Mesenchymal stem cell (in vitro differentiated cells and primary cell): ENCODE data around the gene TRAF3IP1.
A peak's percentile ranks its signal among the peaks of the same experiment; 100 is the strongest.

Experiments used
- DNase-seq: peaks from one replicate; pipeline ENCODE4 v3.0.0-alpha.2; 2013
- H2AFZ ChIP-seq: one replicate; pipeline ENCODE4 v1.6.1; 2013; ENCODE audit warnings: low read depth, mild to moderate bottlenecking, control low read depth, inconsistent platforms, low read length, moderate library complexity
- H2AK5ac ChIP-seq: 2 replicates; pipeline ENCODE4 v1.6.1; 2013; ENCODE audit warnings: low read length, moderate library complexity, mild to moderate bottlenecking, inconsistent platforms; ENCODE audit not compliant: severe bottlenecking
- H2BK120ac ChIP-seq: one replicate; pipeline ENCODE4 v1.6.1; 2013; ENCODE audit warnings: low read depth, mild to moderate bottlenecking, inconsistent platforms, low read length, moderate library complexity
- H2BK12ac ChIP-seq, 2 experiments: one replicate each; pipeline ENCODE4 v1.6.1; 2013; ENCODE audit warnings: inconsistent platforms in 2 of 2, low read length in 2 of 2, mild to moderate bottlenecking in 2 of 2, moderate library complexity in 2 of 2, control low read depth in 1 of 2
- H2BK15ac ChIP-seq: one replicate; pipeline ENCODE4 v1.6.1; 2013; ENCODE audit warnings: mild to moderate bottlenecking, low read depth, inconsistent platforms; ENCODE audit not compliant: poor library complexity, severe bottlenecking
- H2BK5ac ChIP-seq: 2 replicates; pipeline ENCODE4 v1.6.1; 2013; ENCODE audit warnings: low read depth, mild to moderate bottlenecking, low read length, control low read depth, inconsistent platforms; ENCODE audit not compliant: poor library complexity, severe bottlenecking
- H3K14ac ChIP-seq, 2 experiments: one replicate each; pipeline ENCODE4 v1.6.1; 2013; ENCODE audit warnings: inconsistent platforms in 2 of 2, low read length in 2 of 2, control low read depth in 1 of 2, mild to moderate bottlenecking in 1 of 2, moderate library complexity in 1 of 2
- H3K18ac ChIP-seq, 2 experiments: one replicate each; pipeline ENCODE4 v1.6.1; 2013; ENCODE audit warnings: inconsistent platforms in 2 of 2, low read length in 2 of 2, control low read depth in 1 of 2, low read depth in 1 of 2, mild to moderate bottlenecking in 1 of 2
- H3K23ac ChIP-seq, 2 experiments: one replicate each; pipeline ENCODE4 v1.6.1; 2013; ENCODE audit warnings: inconsistent platforms in 2 of 2, low read length in 2 of 2, mild to moderate bottlenecking in 2 of 2, moderate library complexity in 2 of 2, control low read depth in 1 of 2
- H3K27ac ChIP-seq: 2 replicates; pipeline ENCODE4 v1.5.1; 2013; ENCODE audit warnings: mild to moderate bottlenecking, moderate library complexity, low read length, control low read depth, inconsistent platforms; ENCODE audit not compliant: poor library complexity, severe bottlenecking
- H3K27me3 ChIP-seq, 2 experiments: 2 replicates each; pipeline versions ENCODE4 v1.6.1 to v1.7.0; 2013; ENCODE audit warnings: low read length in 2 of 2, mild to moderate bottlenecking in 2 of 2, moderate library complexity in 2 of 2, control low read depth in 1 of 2, inconsistent platforms in 1 of 2; ENCODE audit not compliant: control insufficient read depth in 1 of 2, insufficient read depth in 1 of 2
- H3K36me3 ChIP-seq, 2 experiments: 2 replicates each; pipeline versions ENCODE4 v1.6.1 to v1.7.0; 2013; ENCODE audit warnings: low read length in 2 of 2, control low read depth in 1 of 2, inconsistent platforms in 1 of 2, low read depth in 1 of 2, mild to moderate bottlenecking in 1 of 2; ENCODE audit not compliant: insufficient read depth in 2 of 2, control insufficient read depth in 1 of 2
- H3K4ac ChIP-seq, 2 experiments: one replicate each; pipeline ENCODE4 v1.6.1; 2013; ENCODE audit warnings: inconsistent platforms in 2 of 2, low read length in 2 of 2, mild to moderate bottlenecking in 2 of 2, moderate library complexity in 2 of 2, control low read depth in 1 of 2, low read depth in 1 of 2
- H3K4me1 ChIP-seq: 2 replicates; pipeline ENCODE4 v1.6.1; 2013; ENCODE audit warnings: low read depth, low read length, control low read depth; ENCODE audit not compliant: control insufficient read depth, insufficient read depth
- H3K4me2 ChIP-seq: 2 replicates; pipeline ENCODE4 v1.6.1; 2013; ENCODE audit warnings: low read length, mild to moderate bottlenecking, inconsistent platforms; ENCODE audit not compliant: poor library complexity, severe bottlenecking
- H3K4me3 ChIP-seq, 2 experiments: 2 replicates each; pipeline versions ENCODE4 v1.5.1 to v1.7.0; 2013; ENCODE audit warnings: low read length in 2 of 2, mild to moderate bottlenecking in 2 of 2, control low read depth in 1 of 2, low read depth in 1 of 2; ENCODE audit not compliant: insufficient read depth in 1 of 2
- H3K79me1 ChIP-seq: replicated peaks from 2 replicates; pipeline ENCODE4 v1.6.1; 2013; ENCODE audit warnings: mild to moderate bottlenecking, control low read depth, low read length, inconsistent platforms; ENCODE audit not compliant: poor library complexity, severe bottlenecking
- H3K9ac ChIP-seq: 2 replicates; pipeline ENCODE4 v1.7.0; 2013; ENCODE audit warnings: mild to moderate bottlenecking, low read length, moderate library complexity
- H3K9me3 ChIP-seq: 2 replicates; pipeline ENCODE4 v1.7.0; 2013; ENCODE audit warnings: mild to moderate bottlenecking, low read length; ENCODE audit not compliant: control insufficient read depth
- H4K8ac ChIP-seq: one replicate; pipeline ENCODE4 v1.6.1; 2013; ENCODE audit warnings: inconsistent platforms, mild to moderate bottlenecking, low read length, moderate library complexity
- H4K91ac ChIP-seq: one replicate; pipeline ENCODE4 v1.6.1; 2013; ENCODE audit warnings: mild to moderate bottlenecking, low read length, inconsistent platforms
- WGBS: methylation state at CpG from one replicate; pipeline ENCODE4 v1.1.7; 2013; ENCODE audit warnings: mixed read lengths; 5-methylcytosine and 5-hydroxymethylcytosine counted together

The TRAF3IP1 gene

GRCh38 chr2:238422940-238423339 is 102.6 kb downstream of the TRAF3IP1 start:
- H3K9ac ChIP-seq: peak overlapping the region; percentile 76
- no peak overlapping the region for H3K14ac ChIP-seq
- no peak overlapping the region for H3K23ac ChIP-seq
- no peak overlapping the region for H3K4ac ChIP-seq
- H2BK12ac ChIP-seq: no peak overlapping the region
- 89% methylated on average over 7 of the region's 7 CpGs for WGBS
- no peaks in the 10 kb centered on the region for H3K27me3 ChIP-seq
- H2BK5ac ChIP-seq: no peak overlapping the region
- no peak overlapping the region for H3K27ac ChIP-seq
- no peak overlapping the region for H4K91ac ChIP-seq
- H3K18ac ChIP-seq: no peak overlapping the region
- H2BK15ac ChIP-seq: no peak overlapping the region
- no peaks in the 10 kb centered on the region for H3K79me1 ChIP-seq
- no peak overlapping the region for H3K4me2 ChIP-seq
- peaks cover 0 to 4% of the 10 kb centered on the region in 2 experiments for H3K36me3 ChIP-seq
- H3K9me3 ChIP-seq: no peaks in the 10 kb centered on the region
- H2AFZ ChIP-seq: no peak overlapping the region
- no peak overlapping the region for H4K8ac ChIP-seq
- no peak overlapping the region for H2BK120ac ChIP-seq
- peaks cover 31% of the 10 kb centered on the region for H3K4me1 ChIP-seq
- H3K4me3 ChIP-seq: no peak overlapping the region
- DNase-seq: no peak
- H2AK5ac ChIP-seq: no peak overlapping the region

GRCh38 chr2:238423561-238424312 is 103.4 kb downstream of the TRAF3IP1 start:
- Histone ChIP-seq H3K79me1 (no peaks in the 10 kb centered on the region), H3K23ac (no peak overlapping the region)

GRCh38 chr2:238424313-238424700 is 104.0 kb downstream of the TRAF3IP1 start:
- Histone ChIP-seq H3K36me3 (peaks cover 4 to 6% of the 10 kb centered on the region in 2 experiments), H3K23ac (no peak overlapping the region), H4K91ac (no peak overlapping the region), H3K4me1 (peaks cover 34% of the 10 kb centered on the region), H2BK5ac (no peak overlapping the region), H3K27ac (no peak overlapping the region), H3K27me3 (no peaks in the 10 kb centered on the region), H3K9me3 (no peaks in the 10 kb centered on the region), H2AK5ac (peak overlapping the region; percentile 4), H3K14ac (no peak overlapping the region), H3K4me2 (no peak overlapping the region), H2BK120ac (no peak overlapping the region), H4K8ac (no peak overlapping the region), H3K4ac (no peak overlapping the region), H3K4me3 (peak overlapping the region in 1 of 2 experiments; percentile 45), H3K79me1 (no peaks in the 10 kb centered on the region), H2BK12ac (no peak overlapping the region), H3K18ac (no peak overlapping the region), H2AFZ (no peak overlapping the region), H2BK15ac (no peak overlapping the region), H3K9ac (peak overlapping the region; percentile 76)
- DNase-seq: no peak
- WGBS: 94% methylated on average over 3 of the region's 3 CpGs

More at GRCh38 chr2:238423561-238424312, 103.4 kb downstream of the TRAF3IP1 start:
- Histone ChIP-seq H3K18ac (no peak overlapping the region), H2AK5ac (no peak overlapping the region), H4K91ac (no peak overlapping the region), H2BK12ac (no peak overlapping the region), H2AFZ (no peak overlapping the region), H3K4me3 (peak overlapping the region in 1 of 2 experiments; percentile 24), H3K4ac (no peak overlapping the region), H2BK15ac (no peak overlapping the region), H3K4me1 (peaks cover 34% of the 10 kb centered on the region), H3K9me3 (no peaks in the 10 kb centered on the region), H3K14ac (no peak overlapping the region), H2BK120ac (no peak overlapping the region), H2BK5ac (no peak overlapping the region), H3K36me3 (peaks cover 1 to 4% of the 10 kb centered on the region in 2 experiments), H3K9ac (peak overlapping the region; percentile 76), H3K4me2 (no peak overlapping the region), H4K8ac (no peak overlapping the region), H3K27ac (no peak overlapping the region), H3K27me3 (no peaks in the 10 kb centered on the region)
- DNase-seq: no peak
- 85% methylated on average over 9 of the region's 9 CpGs for WGBS

- H2BK12ac ChIP-seq: peak overlapping the region; percentile 22 to 59
- H2BK120ac ChIP-seq: no peak overlapping the region
- H3K4me2 ChIP-seq: peak overlapping the region; percentile 72
- no peak overlapping the region for H2BK5ac ChIP-seq
- peak overlapping the region; percentile 93 for H3K9ac ChIP-seq
- DNase-seq: no peak
- 81% methylated on average over 16 of the region's 16 CpGs for WGBS
- peak overlapping the region in 1 of 2 experiments; percentile 65 for H3K4ac ChIP-seq
- peaks cover 34% of the 10 kb centered on the region for H3K4me1 ChIP-seq
- H3K27ac ChIP-seq: peak overlapping the region; percentile 99
- H3K79me1 ChIP-seq: peaks cover 3% of the 10 kb centered on the region
- peaks cover 1% of the 10 kb centered on the region for H3K9me3 ChIP-seq
- H2AK5ac ChIP-seq: peak overlapping the region; percentile 55
- no peak overlapping the region for H3K23ac ChIP-seq
- H3K4me3 ChIP-seq: peak overlapping the region in 1 of 2 experiments; percentile 91
- peaks cover 5 to 15% of the 10 kb centered on the region in 2 experiments for H3K36me3 ChIP-seq
- no peaks in the 10 kb centered on the region for H3K27me3 ChIP-seq
- peak overlapping the region; percentile 34 for H4K91ac ChIP-seq
- peak overlapping the region in 1 of 2 experiments; percentile 2 for H3K18ac ChIP-seq
- H4K8ac ChIP-seq: peak overlapping the region; percentile 78
- H2BK15ac ChIP-seq: no peak overlapping the region
- no peak overlapping the region for H2AFZ ChIP-seq
- H3K14ac ChIP-seq: no peak overlapping the region
Measured at GRCh38 chr2:238425505-238425978, 105.2 kb downstream of the TRAF3IP1 start.
